PC-3 (cell line): ENCODE results near the gene KRTAP10-4.

ENCODE experiments used
- EZH2 ChIP-seq: fragments of 300-600 bp; sonication (generic); IDR thresholded peaks from one replicate; pipeline ENCODE4 v1.6.1; 2017; ENCODE audit warnings: antibody characterized with exemption, mild to moderate bottlenecking, low read length; ENCODE audit not compliant: unreplicated experiment
- EZH2phosphoT487 ChIP-seq: fragments of 300-600 bp; sonication (generic); IDR thresholded peaks from 2 replicates; pipeline ENCODE4 v1.6.1; 2018; ENCODE audit warnings: mild to moderate bottlenecking, antibody characterized with exemption, low read length, borderline replicate concordance
- TF ChIP-seq, protein P1 (sequence below): fragments of 300-600 bp; sonication (generic); conservative IDR thresholded peaks from 2 replicates; pipeline ENCODE4 v1.5.1; 2017; ENCODE audit warnings: antibody characterized with exemption, low read depth, mild to moderate bottlenecking, low read length

DNA sequence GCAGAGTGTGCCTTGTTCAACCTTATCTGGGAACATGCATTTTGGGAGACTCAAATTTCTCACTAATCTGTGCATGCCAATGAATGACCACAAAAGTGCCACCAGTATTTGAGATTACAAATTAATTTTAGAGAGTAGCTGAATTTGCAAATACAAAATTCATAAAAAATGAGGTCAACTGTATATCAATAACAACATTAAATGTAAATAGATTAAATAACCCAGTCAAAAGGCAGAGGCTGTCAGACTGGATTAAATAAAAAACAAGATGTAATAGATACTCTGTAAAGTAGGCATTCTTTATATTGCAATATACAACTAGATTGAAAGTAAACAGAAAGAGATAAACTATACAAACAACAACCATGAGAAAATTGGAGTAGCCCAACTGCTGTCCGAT is 9.4 kb upstream of the KRTAP10-4 start:
- TF ChIP-seq, protein P1, sequence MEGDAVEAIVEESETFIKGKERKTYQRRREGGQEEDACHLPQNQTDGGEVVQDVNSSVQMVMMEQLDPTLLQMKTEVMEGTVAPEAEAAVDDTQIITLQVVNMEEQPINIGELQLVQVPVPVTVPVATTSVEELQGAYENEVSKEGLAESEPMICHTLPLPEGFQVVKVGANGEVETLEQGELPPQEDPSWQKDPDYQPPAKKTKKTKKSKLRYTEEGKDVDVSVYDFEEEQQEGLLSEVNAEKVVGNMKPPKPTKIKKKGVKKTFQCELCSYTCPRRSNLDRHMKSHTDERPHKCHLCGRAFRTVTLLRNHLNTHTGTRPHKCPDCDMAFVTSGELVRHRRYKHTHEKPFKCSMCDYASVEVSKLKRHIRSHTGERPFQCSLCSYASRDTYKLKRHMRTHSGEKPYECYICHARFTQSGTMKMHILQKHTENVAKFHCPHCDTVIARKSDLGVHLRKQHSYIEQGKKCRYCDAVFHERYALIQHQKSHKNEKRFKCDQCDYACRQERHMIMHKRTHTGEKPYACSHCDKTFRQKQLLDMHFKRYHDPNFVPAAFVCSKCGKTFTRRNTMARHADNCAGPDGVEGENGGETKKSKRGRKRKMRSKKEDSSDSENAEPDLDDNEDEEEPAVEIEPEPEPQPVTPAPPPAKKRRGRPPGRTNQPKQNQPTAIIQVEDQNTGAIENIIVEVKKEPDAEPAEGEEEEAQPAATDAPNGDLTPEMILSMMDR: no peak
- TF ChIP-seq EZH2phosphoT487 (no peak), EZH2 (no peak)
